AG04450 (cell line): ENCODE data around the gene MBOAT2. TPM values are rescaled to one million over a fixed set of nuclear protein-coding genes. Genes with fewer than 3 reads are reported as not detected.
A peak's percentile ranks its signal among the peaks of the same experiment; 100 is the strongest.
"Not testable (repeated sequence)": the region's sequence is repeated elsewhere in the genome, so short reads cannot be mapped to it uniquely, and the experiment has no call there.

ENCODE experiments used
- CTCF ChIA-PET: fragments of 300-600, 350-600 bp; formaldehyde crosslinking; extraction: SDS; loops from one replicate; lab custom pipeline; 2022; ENCODE audit warnings: antibody characterized with exemption, inconsistent platforms; lab: Charles Lee
- POLR2A ChIA-PET: fragments of 350-600 bp; formaldehyde crosslinking; extraction: SDS; loops from one replicate; lab custom pipeline; 2021; ENCODE audit warnings: antibody characterized with exemption, inconsistent platforms; lab: Yijun Ruan, JAX
- DNase-seq: peaks from one replicate; pipeline ENCODE4 v3.0.0-alpha.2; 2011; ENCODE audit warnings: low read depth, low spot score
- H3K27ac ChIP-seq: one replicate; pipeline ENCODE4 v1.5.1; 2012; ENCODE audit warnings: low read depth, low read length, control low read depth
- H3K27me3 ChIP-seq: one replicate; pipeline ENCODE4 v1.6.0; 2012; ENCODE audit warnings: low read length; ENCODE audit not compliant: control insufficient read depth, insufficient read depth
- H3K4me3 ChIP-seq: 2 replicates; pipeline ENCODE4 v1.5.1; 2011; ENCODE audit warnings: mild to moderate bottlenecking, low read depth, low read length, control low read depth
- H3K9me3 ChIP-seq: 2 replicates; pipeline ENCODE4 v1.5.1; 2012; ENCODE audit warnings: low read length; ENCODE audit not compliant: control insufficient read depth, insufficient read depth
- polyA minus RNA-seq: library from RNA; depleted of rRNA, polyadenylated mRNA; stranded (reverse); fragments of >200 nt; gene quantifications from 2 replicates; pipeline ENCODE4 v1.2.3, GENCODE V29; 2011; rRNA and poly(A)+ RNA removed
- polyA plus RNA-seq: library from polyadenylated mRNA; depleted of rRNA; stranded (reverse); fragments of >200 nt; gene quantifications from 2 replicates; pipeline ENCODE4 v1.2.3, GENCODE V29; 2011; rRNA removed
- TF ChIP-seq, protein P1 (sequence below): IDR thresholded peaks from 2 replicates; pipeline ENCODE4 v1.5.1; 2011; ENCODE audit warnings: low read depth, low read length, control low read depth, inconsistent platforms

The MBOAT2 gene, protein sequence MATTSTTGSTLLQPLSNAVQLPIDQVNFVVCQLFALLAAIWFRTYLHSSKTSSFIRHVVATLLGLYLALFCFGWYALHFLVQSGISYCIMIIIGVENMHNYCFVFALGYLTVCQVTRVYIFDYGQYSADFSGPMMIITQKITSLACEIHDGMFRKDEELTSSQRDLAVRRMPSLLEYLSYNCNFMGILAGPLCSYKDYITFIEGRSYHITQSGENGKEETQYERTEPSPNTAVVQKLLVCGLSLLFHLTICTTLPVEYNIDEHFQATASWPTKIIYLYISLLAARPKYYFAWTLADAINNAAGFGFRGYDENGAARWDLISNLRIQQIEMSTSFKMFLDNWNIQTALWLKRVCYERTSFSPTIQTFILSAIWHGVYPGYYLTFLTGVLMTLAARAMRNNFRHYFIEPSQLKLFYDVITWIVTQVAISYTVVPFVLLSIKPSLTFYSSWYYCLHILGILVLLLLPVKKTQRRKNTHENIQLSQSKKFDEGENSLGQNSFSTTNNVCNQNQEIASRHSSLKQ
- 59.2 and 75.2 TPM in 2 replicates for polyA plus RNA-seq
- 32.4 and 62.7 TPM in 2 replicates for polyA minus RNA-seq

DNA sequence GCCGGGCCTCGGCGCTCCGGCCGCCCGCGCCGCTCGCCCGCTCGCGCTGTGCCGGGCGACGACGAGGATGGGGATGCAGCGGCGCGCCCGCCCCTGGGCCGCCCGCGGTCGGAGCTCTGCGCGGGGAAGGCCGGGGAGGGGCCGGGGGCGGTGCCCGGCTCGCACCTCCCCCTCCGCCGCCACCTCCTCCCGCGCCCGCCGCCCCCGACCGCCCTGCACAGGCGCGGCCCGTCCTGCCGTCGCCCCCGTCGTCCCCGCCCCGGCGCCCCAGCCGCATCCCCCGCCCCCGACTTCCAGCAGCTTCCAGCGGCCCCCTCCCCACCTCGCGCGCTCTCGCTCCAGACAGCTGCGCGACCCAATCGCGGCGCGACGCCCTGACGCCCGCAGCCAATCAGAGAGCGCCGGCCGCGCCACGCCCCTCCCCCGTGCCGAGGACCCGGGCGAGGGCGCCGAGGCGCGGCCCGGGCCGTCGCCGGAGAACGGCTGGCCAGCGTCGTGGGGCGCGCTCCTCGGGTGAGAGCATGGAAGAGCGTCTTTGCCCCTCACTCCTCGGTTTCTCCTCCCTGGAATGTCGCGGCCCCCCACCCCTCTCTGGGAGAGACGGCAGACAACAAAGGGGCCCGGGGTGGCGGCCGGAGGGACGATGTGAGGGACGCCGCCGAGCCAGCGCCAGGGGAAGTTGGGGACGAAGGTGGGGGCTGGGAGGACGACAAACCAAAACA, at the start of gene MBOAT2:
TSS of gene MBOAT2 (minus strand) at position 69 of the 722 bp plus-strand sequence. CDS start 70 bp downstream, outside the sequence.
- Histone ChIP-seq H3K27ac (peak within 1 kb of the TSS; percentile 71), H3K4me3 (peak within 1 kb of the TSS; percentile 75), H3K9me3 (no peaks in the 10 kb centered on the region), H3K27me3 (no peaks in the 10 kb centered on the region)
- TF ChIP-seq, protein P1, sequence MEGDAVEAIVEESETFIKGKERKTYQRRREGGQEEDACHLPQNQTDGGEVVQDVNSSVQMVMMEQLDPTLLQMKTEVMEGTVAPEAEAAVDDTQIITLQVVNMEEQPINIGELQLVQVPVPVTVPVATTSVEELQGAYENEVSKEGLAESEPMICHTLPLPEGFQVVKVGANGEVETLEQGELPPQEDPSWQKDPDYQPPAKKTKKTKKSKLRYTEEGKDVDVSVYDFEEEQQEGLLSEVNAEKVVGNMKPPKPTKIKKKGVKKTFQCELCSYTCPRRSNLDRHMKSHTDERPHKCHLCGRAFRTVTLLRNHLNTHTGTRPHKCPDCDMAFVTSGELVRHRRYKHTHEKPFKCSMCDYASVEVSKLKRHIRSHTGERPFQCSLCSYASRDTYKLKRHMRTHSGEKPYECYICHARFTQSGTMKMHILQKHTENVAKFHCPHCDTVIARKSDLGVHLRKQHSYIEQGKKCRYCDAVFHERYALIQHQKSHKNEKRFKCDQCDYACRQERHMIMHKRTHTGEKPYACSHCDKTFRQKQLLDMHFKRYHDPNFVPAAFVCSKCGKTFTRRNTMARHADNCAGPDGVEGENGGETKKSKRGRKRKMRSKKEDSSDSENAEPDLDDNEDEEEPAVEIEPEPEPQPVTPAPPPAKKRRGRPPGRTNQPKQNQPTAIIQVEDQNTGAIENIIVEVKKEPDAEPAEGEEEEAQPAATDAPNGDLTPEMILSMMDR, result no peak
- POLR2A ChIA-PET, result interaction anchor here (0.5 to 1.0 kb wide), 6 partner anchors 11 to 322 kb away, joined by 3 to 6 read pairs (median 3); partner anchors contain the start of gene ID2
- CTCF ChIA-PET, result interaction anchor here (1.0 kb wide), 1 partner anchor 117 kb away, joined by 3 read pairs; no protein-coding TSS in a partner anchor
- DNase-seq, result peak; percentile 71

DNA sequence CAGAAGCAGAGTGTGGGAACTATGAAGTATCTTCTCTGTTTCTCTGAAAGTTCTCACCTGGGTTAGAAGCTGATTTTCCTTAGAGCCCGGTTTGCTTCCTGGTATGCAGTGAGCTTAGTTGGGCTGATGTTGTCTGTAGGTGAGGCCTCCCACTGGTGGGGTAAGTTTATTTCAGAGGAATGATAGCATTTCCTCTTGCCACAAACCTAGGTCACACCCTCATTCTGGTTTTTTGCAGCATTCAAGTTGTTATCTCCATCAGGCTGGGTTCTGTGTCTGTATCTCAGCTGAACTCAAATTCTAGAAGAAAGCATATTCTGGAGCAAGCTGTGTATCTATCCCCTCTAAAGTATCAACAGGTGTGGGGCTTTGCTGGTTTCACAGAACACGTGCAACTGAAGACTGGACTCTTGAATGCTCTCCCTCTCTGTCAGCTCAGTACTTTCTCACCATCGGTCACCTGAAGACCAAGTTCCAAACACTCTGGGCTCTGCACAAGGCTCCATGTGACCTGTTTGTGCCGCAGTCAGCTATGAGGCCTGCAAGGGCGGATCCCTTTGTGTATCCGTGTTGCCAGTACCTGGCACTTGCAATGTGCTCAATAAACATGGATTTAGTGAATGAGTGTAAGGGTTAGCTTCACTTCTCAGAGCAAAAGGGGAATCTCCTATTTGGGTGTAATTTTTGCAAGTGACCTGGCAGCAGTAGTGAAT, 49.5 kb upstream of the MBOAT2 start:
- Histone ChIP-seq H3K27ac (no peak overlapping the region), H3K4me3 (no peak overlapping the region), H3K27me3 (no peaks in the 10 kb centered on the region), H3K9me3 (no peaks in the 10 kb centered on the region)
- no peak for DNase-seq
- TF ChIP-seq, protein P1, result no peak
- POLR2A ChIA-PET, result no interaction called here
- CTCF ChIA-PET, result no interaction called here

DNA sequence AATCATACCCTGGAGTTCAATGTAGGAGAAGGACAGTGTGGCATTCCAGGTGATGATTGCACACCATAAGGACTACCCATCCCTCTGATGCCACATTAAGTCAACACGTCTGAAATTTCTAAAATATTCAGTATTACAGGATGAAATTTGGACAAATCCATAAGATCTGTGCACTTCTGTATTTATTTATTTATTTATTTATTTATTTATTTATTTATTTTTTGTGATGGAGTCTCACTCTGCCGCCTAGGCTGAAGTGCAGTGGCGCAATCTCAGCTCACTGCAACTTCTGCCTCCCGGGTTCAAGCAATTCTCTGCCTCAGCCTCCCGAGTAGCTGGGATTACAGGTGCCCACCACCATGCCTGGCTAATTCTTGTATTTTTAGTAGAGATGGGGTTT, 48.0 kb upstream of the MBOAT2 start:
- POLR2A ChIA-PET, DNase-seq, CTCF ChIA-PET: not testable (repeated sequence)

DNA sequence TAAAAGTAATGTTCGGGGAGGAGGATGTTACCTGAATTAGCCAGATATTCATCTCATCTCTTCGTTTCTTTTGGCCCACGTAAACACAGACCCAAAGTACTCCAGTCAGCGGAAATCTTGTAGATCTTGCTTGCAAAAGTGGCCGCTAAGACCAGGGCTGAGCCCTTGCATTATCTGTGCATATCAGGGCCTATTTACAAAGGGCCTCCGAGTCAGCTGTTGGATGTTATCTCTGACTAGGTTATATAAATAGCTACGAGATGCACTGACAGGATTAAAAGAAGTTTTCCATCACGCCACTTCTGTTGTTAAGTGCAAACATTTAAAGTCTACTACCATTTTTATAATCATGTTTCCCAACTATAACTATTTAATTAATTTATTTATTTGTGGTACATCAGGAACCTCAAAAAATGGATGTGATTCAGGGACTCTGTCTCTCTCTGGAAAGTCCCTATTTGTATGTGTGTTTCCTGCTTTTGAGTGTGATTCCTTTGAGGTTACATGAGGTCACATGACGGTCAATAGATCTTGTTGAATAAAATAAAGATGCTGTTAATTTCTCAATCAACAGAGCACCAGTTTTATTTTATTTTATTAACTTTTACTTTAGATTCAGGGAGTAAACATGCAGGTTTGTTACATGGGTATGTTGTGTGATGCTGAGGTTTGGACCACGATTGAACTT, 46.8 kb upstream of the MBOAT2 start:
- H3K9me3 ChIP-seq, result no peaks in the 10 kb centered on the region
- no peak overlapping the region for H3K27ac ChIP-seq
- TF ChIP-seq, protein P1, result no peak
- DNase-seq, result no peak
- no peaks in the 10 kb centered on the region for H3K27me3 ChIP-seq
- POLR2A ChIA-PET, result interaction anchor here (0.6 kb wide), 1 partner anchor 10 kb away, joined by 3 read pairs; no protein-coding TSS in a partner anchor
- no peak overlapping the region for H3K4me3 ChIP-seq
- CTCF ChIA-PET, result interaction anchor here (0.5 kb wide), 1 partner anchor 89 kb away, joined by 5 read pairs; no protein-coding TSS in a partner anchor

More for the DNA sequence above, 48.0 kb upstream of the MBOAT2 start:
- H3K4me3 ChIP-seq, H3K27me3 ChIP-seq, H3K9me3 ChIP-seq, H3K27ac ChIP-seq: not testable (repeated sequence)
